HCT116 (cell line): Measurements from ENCODE around the gene RAB8B. TPM values are rescaled to one million over a fixed set of nuclear protein-coding genes. Genes with fewer than 3 reads are reported as not detected.

Experiments used
- ATAC-seq: fragments of 200-7000 bp; cut with Tn5 transposase; 2 replicates; pipeline ENCODE4 v1.9.1; 2020; ENCODE audit warnings: mild to moderate bottlenecking, moderate library complexity
- BruUV-seq: library from RNA; stranded (reverse); fragments of 400-500 nt; replicated peaks from 2 replicates; lab custom pipeline; 2021; lab: Mats Ljungman, UMichigan
- CTCF ChIA-PET: fragments of 300-600 bp; sonication (Branson Sonifier 250); formaldehyde crosslinking; loops from one replicate; lab custom pipeline; 2021; ENCODE audit warnings: antibody characterized with exemption; lab: Charles Lee
- POLR2A ChIA-PET: fragments of 300-600, 350-600 bp; sonication (Branson Sonifier 250); formaldehyde crosslinking; loops from one replicate; lab custom pipeline; 2021; ENCODE audit warnings: antibody characterized with exemption; lab: Charles Lee
- RAD21 ChIA-PET, 2 experiments: fragments of 300-600 bp; sonication (Branson Sonifier 250); formaldehyde crosslinking; loops; one replicate each; lab custom pipeline; 2023; ENCODE audit warnings: low total read pairs in 2 of 2; ENCODE audit not compliant: uncharacterized antibody in 2 of 2, unreplicated experiment in 2 of 2, low non-redundant PET in 1 of 2; lab: Charles Lee
- DNase-seq: peaks from one replicate; pipeline ENCODE4 v3.0.0-alpha.2; 2010; ENCODE audit warnings: low read depth, low spot score
- H2AFZ ChIP-seq: fragments of 200-600 bp; shearing (Covaris generic), sonication (generic); 2 replicates; pipeline ENCODE4 v1.6.1; 2017; ENCODE audit warnings: low read depth, mixed run types, mixed read lengths, antibody characterized with exemption, low read length; ENCODE audit not compliant: poor library complexity, severe bottlenecking
- H3K27ac ChIP-seq: 2 replicates; pipeline ENCODE4 v1.5.1; 2012; ENCODE audit warnings: low read depth, low read length
- H3K27me3 ChIP-seq: fragments of 200-600 bp; sonication (generic); 2 replicates; pipeline ENCODE4 v1.6.1; 2016; ENCODE audit warnings: mixed run types, low read length, mixed read lengths; ENCODE audit not compliant: insufficient read depth
- H3K36me3 ChIP-seq, 2 experiments: fragments of 200-500 bp in 1 of 2; fragments of 200-600 bp in 1 of 2; sonication (Bioruptor generic) in 1 of 2; sonication (generic) in 1 of 2; 2 replicates each; pipeline versions ENCODE4 v1.5.1 to v1.6.1; 2014 to 2016; ENCODE audit warnings: low read length in 2 of 2, inconsistent platforms in 1 of 2, mixed read lengths in 1 of 2, mixed run types in 1 of 2; ENCODE audit not compliant: insufficient read depth in 2 of 2, control insufficient read depth in 1 of 2
- H3K4me1 ChIP-seq, 2 experiments: fragments of 200-600 bp in 1 of 2; sonication (generic) in 1 of 2; 2 replicates each; pipeline versions ENCODE4 v1.5.1 to v1.6.1; 2012 to 2017; ENCODE audit warnings: low read length in 2 of 2, inconsistent platforms in 1 of 2, mild to moderate bottlenecking in 1 of 2, mixed read lengths in 1 of 2, mixed run types in 1 of 2, moderate library complexity in 1 of 2; ENCODE audit not compliant: insufficient read depth in 2 of 2, control insufficient read depth in 1 of 2
- H3K4me2 ChIP-seq: fragments of 200-600 bp; sonication (generic); 2 replicates; pipeline ENCODE4 v1.6.1; 2017; ENCODE audit warnings: mixed run types, low read length, mixed read lengths
- H3K4me3 ChIP-seq, 2 experiments: fragments of 200-600 bp in 1 of 2; sonication (generic) in 1 of 2; replicated peaks in 1 of 2; 2 replicates each; pipeline ENCODE4 v1.5.1; 2011 to 2016; ENCODE audit warnings: low read length in 2 of 2, control low read depth in 1 of 2, low read depth in 1 of 2, mild to moderate bottlenecking in 1 of 2, mixed read lengths in 1 of 2, mixed run types in 1 of 2
- H3K79me2 ChIP-seq: fragments of 200-600 bp; sonication (generic); 2 replicates; pipeline ENCODE4 v1.6.1; 2017; ENCODE audit warnings: mild to moderate bottlenecking, mixed run types, low read length, moderate library complexity, mixed read lengths; ENCODE audit not compliant: insufficient read depth
- H3K9ac ChIP-seq: fragments of 200-600 bp; sonication (generic); 2 replicates; pipeline ENCODE4 v1.6.1; 2016; ENCODE audit warnings: low read length, mixed read lengths
- H3K9me2 ChIP-seq: fragments of 200-600 bp; sonication (generic), shearing (Covaris generic); 2 replicates; pipeline ENCODE4 v1.6.1; 2017; ENCODE audit warnings: mixed run types, mild to moderate bottlenecking, moderate library complexity; ENCODE audit not compliant: insufficient read depth
- H3K9me3 ChIP-seq, 2 experiments: fragments of 200-500 bp in 1 of 2; fragments of 200-600 bp in 1 of 2; sonication (Bioruptor generic) in 1 of 2; sonication (generic) in 1 of 2; 2 replicates each; pipeline ENCODE4 v1.6.1; 2014 to 2017; ENCODE audit warnings: low read length in 2 of 2, mixed read lengths in 2 of 2, inconsistent platforms in 1 of 2, low read depth in 1 of 2, mild to moderate bottlenecking in 1 of 2, mixed run types in 1 of 2, moderate library complexity in 1 of 2; ENCODE audit not compliant: control insufficient read depth in 1 of 2, insufficient read depth in 1 of 2
- H4K20me1 ChIP-seq: fragments of 200-600 bp; sonication (generic), shearing (Covaris generic); 2 replicates; pipeline ENCODE4 v1.6.1; 2017; ENCODE audit warnings: mixed run types, mild to moderate bottlenecking, moderate library complexity; ENCODE audit not compliant: insufficient read depth
- CBX3 ChIP-seq: IDR thresholded peaks from 2 replicates; pipeline ENCODE4 v1.6.1; 2012; ENCODE audit warnings: low read depth
- EGR1 ChIP-seq: IDR thresholded peaks from 2 replicates; pipeline ENCODE4 v1.6.1; 2012; ENCODE audit warnings: low read depth
- ELF1 ChIP-seq: IDR thresholded peaks from 2 replicates; pipeline ENCODE4 v1.6.1; 2012; ENCODE audit warnings: low read depth, borderline replicate concordance
- EZH2 ChIP-seq: fragments of 200-600 bp; sonication (generic); IDR thresholded peaks from 2 replicates; pipeline ENCODE4 v1.6.1; 2017; ENCODE audit warnings: antibody characterized with exemption, mixed run types
- EZH2phosphoT487 ChIP-seq: fragments of 200-600 bp; IDR thresholded peaks from 2 replicates; pipeline ENCODE4 v1.6.1; 2018; ENCODE audit warnings: antibody characterized with exemption, borderline replicate concordance
- FOSL1 ChIP-seq: IDR thresholded peaks from 2 replicates; pipeline ENCODE4 v1.6.1; 2012; ENCODE audit warnings: low read depth
- JUND ChIP-seq: IDR thresholded peaks from 2 replicates; pipeline ENCODE4 v1.6.1; 2012
- POLR2A ChIP-seq: IDR thresholded peaks from 2 replicates; pipeline ENCODE4 v1.7.0; 2011; ENCODE audit warnings: borderline replicate concordance; ENCODE audit not compliant: insufficient read depth, insufficient read length; ENCODE audit errors: extremely low read depth
- POLR2AphosphoS5 ChIP-seq: IDR thresholded peaks from 2 replicates; pipeline ENCODE4 v1.6.1; 2011; ENCODE audit warnings: mild to moderate bottlenecking, low read depth, low read length, moderate library complexity
- RAD21 ChIP-seq: IDR thresholded peaks from 2 replicates; pipeline ENCODE4 v1.6.1; 2012; ENCODE audit warnings: low read depth, mild to moderate bottlenecking
- SIN3A ChIP-seq: IDR thresholded peaks from 2 replicates; pipeline ENCODE4 v1.6.1; 2012; ENCODE audit warnings: low read depth
- SP1 ChIP-seq: IDR thresholded peaks from 2 replicates; pipeline ENCODE4 v1.6.1; 2012; ENCODE audit warnings: low read depth
- SRF ChIP-seq: IDR thresholded peaks from 2 replicates; pipeline ENCODE4 v1.6.1; 2012; ENCODE audit warnings: low read depth
- ZFX ChIP-seq: fragments of 450-650 bp; IDR thresholded peaks from 2 replicates; pipeline ENCODE4 v1.6.1; 2017
- ZNF274 ChIP-seq: fragments of 200-500 bp; sonication (Bioruptor generic); IDR thresholded peaks from 2 replicates; pipeline ENCODE4 v1.6.1; 2014; ENCODE audit warnings: mild to moderate bottlenecking, low read depth, low read length, inconsistent platforms
- intact Hi-C: fragments of 100-400 bp; cut with micrococcal nuclease; formaldehyde crosslinking; loops from 2 replicates; pipeline ENCODE4 v1.10.0; 2022
- total RNA-seq: library from RNA; stranded (reverse); gene quantifications from one replicate; pipeline ENCODE4 v1.2.1, GENCODE V29; 2021; ENCODE audit not compliant: unreplicated experiment
- TF ChIP-seq, protein P1 (sequence below): IDR thresholded peaks from 2 replicates; pipeline ENCODE4 v1.6.1; 2012; ENCODE audit warnings: low read depth
- TF ChIP-seq, protein P2 (sequence below): IDR thresholded peaks from 2 replicates; pipeline ENCODE4 v1.6.1; 2012

The RAB8B gene
- total RNA-seq, 1 experiment from 2014 or later, result 19.4 TPM

DNA sequence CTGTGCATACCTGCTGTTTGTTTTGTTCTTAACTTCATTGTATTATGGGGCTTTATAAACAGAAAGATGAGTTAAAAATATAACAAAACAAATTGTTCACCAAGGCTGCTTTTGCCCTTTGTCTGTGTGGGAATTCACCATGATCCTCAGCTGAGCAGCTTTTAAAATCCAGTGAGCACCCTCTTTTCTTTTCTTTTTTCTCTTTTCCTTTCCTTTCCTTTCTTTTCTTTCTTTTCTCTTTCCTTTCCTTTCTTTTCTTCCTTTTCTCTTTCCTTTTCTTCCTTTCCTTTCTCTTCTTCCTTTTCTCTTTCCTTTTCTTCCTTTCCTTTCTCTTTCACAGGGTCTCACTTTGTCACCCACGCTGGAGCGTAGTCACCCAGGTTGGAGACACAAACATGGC is 38.3 kb downstream of the RAB8B start:
- Histone ChIP-seq H3K27me3 (no peaks in the 10 kb centered on the region), H3K9ac (no peak overlapping the region), H3K4me2 (no peak overlapping the region), H3K4me3 (no peak overlapping the region), H2AFZ (no peak overlapping the region), H3K9me3 (no peaks in the 10 kb centered on the region), H3K9me2 (no peaks in the 10 kb centered on the region), H3K36me3 (no peaks in the 10 kb centered on the region), H3K79me2 (no peaks in the 10 kb centered on the region)
- ChIA-PET POLR2A (no interaction called here), CTCF (no interaction called here), RAD21 (no interaction called here)
- no peak for DNase-seq
- intact Hi-C loops, result no loop called here
- BruUV-seq, result no TSS peak
- no peak for TF ChIP-seq ZNF274
- no peak for TF ChIP-seq CBX3
- TF ChIP-seq RAD21, result no peak
- TF ChIP-seq ZFX, result no peak
- TF ChIP-seq, protein P1, sequence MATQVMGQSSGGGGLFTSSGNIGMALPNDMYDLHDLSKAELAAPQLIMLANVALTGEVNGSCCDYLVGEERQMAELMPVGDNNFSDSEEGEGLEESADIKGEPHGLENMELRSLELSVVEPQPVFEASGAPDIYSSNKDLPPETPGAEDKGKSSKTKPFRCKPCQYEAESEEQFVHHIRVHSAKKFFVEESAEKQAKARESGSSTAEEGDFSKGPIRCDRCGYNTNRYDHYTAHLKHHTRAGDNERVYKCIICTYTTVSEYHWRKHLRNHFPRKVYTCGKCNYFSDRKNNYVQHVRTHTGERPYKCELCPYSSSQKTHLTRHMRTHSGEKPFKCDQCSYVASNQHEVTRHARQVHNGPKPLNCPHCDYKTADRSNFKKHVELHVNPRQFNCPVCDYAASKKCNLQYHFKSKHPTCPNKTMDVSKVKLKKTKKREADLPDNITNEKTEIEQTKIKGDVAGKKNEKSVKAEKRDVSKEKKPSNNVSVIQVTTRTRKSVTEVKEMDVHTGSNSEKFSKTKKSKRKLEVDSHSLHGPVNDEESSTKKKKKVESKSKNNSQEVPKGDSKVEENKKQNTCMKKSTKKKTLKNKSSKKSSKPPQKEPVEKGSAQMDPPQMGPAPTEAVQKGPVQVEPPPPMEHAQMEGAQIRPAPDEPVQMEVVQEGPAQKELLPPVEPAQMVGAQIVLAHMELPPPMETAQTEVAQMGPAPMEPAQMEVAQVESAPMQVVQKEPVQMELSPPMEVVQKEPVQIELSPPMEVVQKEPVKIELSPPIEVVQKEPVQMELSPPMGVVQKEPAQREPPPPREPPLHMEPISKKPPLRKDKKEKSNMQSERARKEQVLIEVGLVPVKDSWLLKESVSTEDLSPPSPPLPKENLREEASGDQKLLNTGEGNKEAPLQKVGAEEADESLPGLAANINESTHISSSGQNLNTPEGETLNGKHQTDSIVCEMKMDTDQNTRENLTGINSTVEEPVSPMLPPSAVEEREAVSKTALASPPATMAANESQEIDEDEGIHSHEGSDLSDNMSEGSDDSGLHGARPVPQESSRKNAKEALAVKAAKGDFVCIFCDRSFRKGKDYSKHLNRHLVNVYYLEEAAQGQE, result no peak
- no peak for TF ChIP-seq POLR2A
- no peak for TF ChIP-seq EZH2
- TF ChIP-seq EZH2phosphoT487, result no peak
- no peak for TF ChIP-seq ELF1
- no peak for TF ChIP-seq EGR1
- TF ChIP-seq, protein P2, sequence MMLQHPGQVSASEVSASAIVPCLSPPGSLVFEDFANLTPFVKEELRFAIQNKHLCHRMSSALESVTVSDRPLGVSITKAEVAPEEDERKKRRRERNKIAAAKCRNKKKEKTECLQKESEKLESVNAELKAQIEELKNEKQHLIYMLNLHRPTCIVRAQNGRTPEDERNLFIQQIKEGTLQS, result no peak
- TF ChIP-seq JUND, result no peak
- TF ChIP-seq SRF, result no peak
- TF ChIP-seq FOSL1, result no peak
- no peak for TF ChIP-seq POLR2AphosphoS5
- no peak for TF ChIP-seq SIN3A
- TF ChIP-seq SP1, result no peak
- TF ChIP-seq, all 23 proteins: peak for 0
- H3K4me1 ChIP-seq, result no peaks in the 10 kb centered on the region
- H3K27ac ChIP-seq, result no peak overlapping the region
- no peaks in the 10 kb centered on the region for H4K20me1 ChIP-seq
- no peak for ATAC-seq
